COLO668 (cell line): ENCODE measurements around the gene MARCHF7.

Experiments used
- DNase-seq: peaks from one replicate; lab custom pipeline; 2025; ENCODE audit not compliant: unreplicated experiment; lab: John Stamatoyannopoulos, UW

MARCHF7 gene

DNA sequence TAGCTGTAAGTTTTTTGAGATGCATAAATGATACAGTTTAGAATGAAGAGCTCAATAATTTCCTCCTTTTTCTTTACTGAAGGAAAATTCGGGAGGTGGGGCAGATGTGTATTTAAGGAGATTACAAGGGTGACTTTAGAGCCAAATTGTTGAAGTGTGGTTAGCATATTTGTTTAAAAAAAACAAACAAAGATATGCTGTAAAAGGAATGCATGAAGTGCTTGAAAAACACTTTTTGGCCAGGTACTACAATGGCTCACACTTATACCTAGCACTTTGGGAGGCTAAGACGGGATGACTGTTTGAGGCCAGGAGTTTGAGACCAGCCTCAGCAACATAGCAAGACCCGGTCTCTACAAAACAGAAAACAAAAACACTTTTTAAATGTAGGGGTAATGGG is 47.3 kb downstream of the MARCHF7 start:
- no peak for DNase-seq

- no peak for DNase-seq
Measured at GRCh38 chr2:159760326-159760725, 48.0 kb downstream of the MARCHF7 start.

DNA sequence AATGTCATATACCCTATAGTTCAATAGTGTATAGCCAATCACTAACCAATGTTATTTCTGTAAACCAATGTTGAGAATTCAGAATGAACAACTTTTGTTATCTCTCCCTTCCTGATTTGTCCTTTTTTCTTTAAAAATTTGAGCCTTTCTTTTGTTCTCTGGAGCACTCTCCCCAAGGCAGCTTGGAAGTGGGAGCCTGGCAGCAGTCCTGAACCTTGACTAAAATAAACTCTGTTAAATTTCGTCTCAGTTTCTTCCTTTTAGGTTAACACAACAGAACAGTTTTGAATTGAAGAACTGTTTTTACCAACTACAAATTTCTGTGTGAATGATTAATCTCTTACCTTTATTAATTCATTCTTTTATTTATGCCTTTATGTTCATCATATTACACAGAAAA is 49.8 kb downstream of the MARCHF7 start:
- no peak for DNase-seq
